ENCODE measurements around the gene HELZ. TPM values are rescaled to one million over a fixed set of nuclear protein-coding genes. Genes with fewer than 3 reads are reported as not detected.

HELZ gene
- total RNA-seq, 1 donor from 2014 or later, result 53.4 TPM

- FAIRE-seq (no peak), DNase-seq (ENCODE audit: low read depth) (no peak)
- no peaks in the 10 kb centered on the region for H3K36me3 ChIP-seq (ENCODE audit: insufficient read depth, low read length)
Measured at GRCh38 chr17:67227488-67227887, 17.5 kb downstream of the HELZ start.

GRCh38 chr17:67225316-67225715 lies 19.7 kb downstream of the HELZ start:
- Histone ChIP-seq H3K4me2 (ENCODE audit: low read length) (no peak overlapping the region), H3K4me1 (ENCODE audit: insufficient read depth, low read length) (no peaks in the 10 kb centered on the region), H3K79me2 (ENCODE audit: insufficient read depth, low read length) (peaks cover 90% of the 10 kb centered on the region), H3K27ac (ENCODE audit: low read depth, low read length) (no peak overlapping the region), H3K9ac (ENCODE audit: low read length) (no peak overlapping the region), H3K4me3 (ENCODE audit: insufficient read depth, low read depth, low read length) (no peak overlapping the region), H3K27me3 (ENCODE audit: insufficient read depth, low read length) (no peaks in the 10 kb centered on the region), H3K9me3 (ENCODE audit: insufficient read depth, low read depth, low read length) (no peaks in the 10 kb centered on the region), H2AFZ (ENCODE audit: low read depth, low read length) (no peak overlapping the region), H4K20me1 (ENCODE audit: insufficient read depth, low read length) (peaks cover 61% of the 10 kb centered on the region), H3K36me3 (ENCODE audit: insufficient read depth, low read length) (no peaks in the 10 kb centered on the region)
- DNase-seq (ENCODE audit: low read depth) (no peak), FAIRE-seq (no peak)
- H3K36me3 Mint-ChIP-seq (ENCODE audit: low read depth, unreplicated experiment), result peaks cover 17% of the 10 kb centered on the region
- TF ChIP-seq EZH2 (IDR thresholded peaks at IDR 0.05; ENCODE audit: insufficient read depth, low read length), result no peak
- TF ChIP-seq CTCF (IDR thresholded peaks at IDR 0.05; ENCODE audit: insufficient read depth, low read depth, low read length), result no peak
- peaks cover 15% of the 10 kb centered on the region for H3K4me1 Mint-ChIP-seq (ENCODE audit: low read depth, unreplicated experiment)
- no peak overlapping the region for H3K27ac Mint-ChIP-seq (ENCODE audit: unreplicated experiment)
- H3K27me3 Mint-ChIP-seq (ENCODE audit: low read depth, unreplicated experiment), result no peaks in the 10 kb centered on the region
- peaks cover 5% of the 10 kb centered on the region for H3K9me3 Mint-ChIP-seq (ENCODE audit: unreplicated experiment)
- no peak overlapping the region for H3K4me3 Mint-ChIP-seq (ENCODE audit: unreplicated experiment)

More at GRCh38 chr17:67227488-67227887, 17.5 kb downstream of the HELZ start:
- Histone ChIP-seq H3K79me2 (ENCODE audit: insufficient read depth, low read length) (peaks cover 78% of the 10 kb centered on the region), H3K27me3 (ENCODE audit: insufficient read depth, low read length) (no peaks in the 10 kb centered on the region), H3K9me3 (ENCODE audit: insufficient read depth, low read depth, low read length) (no peaks in the 10 kb centered on the region), H3K27ac (ENCODE audit: low read depth, low read length) (no peak overlapping the region), H3K9ac (ENCODE audit: low read length) (no peak overlapping the region), H2AFZ (ENCODE audit: low read depth, low read length) (no peak overlapping the region), H4K20me1 (ENCODE audit: insufficient read depth, low read length) (peaks cover 48% of the 10 kb centered on the region), H3K4me1 (ENCODE audit: insufficient read depth, low read length) (no peaks in the 10 kb centered on the region), H3K4me3 (ENCODE audit: insufficient read depth, low read depth, low read length) (no peak overlapping the region), H3K4me2 (ENCODE audit: low read length) (no peak overlapping the region)
- peaks cover 3% of the 10 kb centered on the region for H3K9me3 Mint-ChIP-seq (ENCODE audit: unreplicated experiment)
- H3K27ac Mint-ChIP-seq (ENCODE audit: unreplicated experiment), result no peak overlapping the region
- H3K4me3 Mint-ChIP-seq (ENCODE audit: unreplicated experiment), result no peak overlapping the region
- H3K4me1 Mint-ChIP-seq (ENCODE audit: low read depth, unreplicated experiment), result peaks cover 12% of the 10 kb centered on the region
- TF ChIP-seq EZH2 (IDR thresholded peaks at IDR 0.05; ENCODE audit: insufficient read depth, low read length) (no peak), CTCF (IDR thresholded peaks at IDR 0.05; ENCODE audit: insufficient read depth, low read depth, low read length) (no peak)
- H3K36me3 Mint-ChIP-seq (ENCODE audit: low read depth, unreplicated experiment), result peaks cover 17% of the 10 kb centered on the region
- H3K27me3 Mint-ChIP-seq (ENCODE audit: low read depth, unreplicated experiment), result no peaks in the 10 kb centered on the region

DNA sequence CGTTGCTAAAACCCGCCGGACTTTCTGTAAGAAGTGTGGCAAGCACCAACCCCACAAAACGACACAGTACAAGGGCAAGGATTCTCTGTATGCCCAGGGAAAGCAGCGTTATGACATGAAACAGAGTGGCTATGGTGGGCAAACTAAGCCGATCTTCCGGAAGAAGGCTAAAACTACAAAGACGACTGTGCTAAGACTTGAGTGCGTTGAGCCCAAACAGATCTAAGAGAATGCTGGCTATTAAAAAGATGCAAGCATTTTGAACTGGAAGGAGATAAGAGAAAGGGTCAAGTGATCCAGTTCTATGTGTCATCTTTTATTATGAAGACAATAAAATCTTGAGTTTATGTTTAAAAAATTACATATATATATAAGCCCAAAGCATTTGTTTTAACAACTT lies 20.3 kb downstream of the HELZ start:
- no peak overlapping the region for H3K4me2 ChIP-seq (ENCODE audit: low read length)
- no peaks in the 10 kb centered on the region for H3K4me1 ChIP-seq (ENCODE audit: insufficient read depth, low read length)
- TF ChIP-seq CTCF (IDR thresholded peaks at IDR 0.05; ENCODE audit: insufficient read depth, low read depth, low read length) (no peak), EZH2 (IDR thresholded peaks at IDR 0.05; ENCODE audit: insufficient read depth, low read length) (no peak)
- H3K4me3 Mint-ChIP-seq (ENCODE audit: unreplicated experiment), result no peak overlapping the region
- DNase-seq (ENCODE audit: low read depth) (no peak), FAIRE-seq (no peak)
- H3K9me3 ChIP-seq (ENCODE audit: insufficient read depth, low read depth, low read length), result no peaks in the 10 kb centered on the region
- peaks cover 5% of the 10 kb centered on the region for H3K9me3 Mint-ChIP-seq (ENCODE audit: unreplicated experiment)
- H3K36me3 ChIP-seq (ENCODE audit: insufficient read depth, low read length), result no peaks in the 10 kb centered on the region
- H3K27ac ChIP-seq (ENCODE audit: low read depth, low read length), result no peak overlapping the region
- no peak overlapping the region for H3K4me3 ChIP-seq (ENCODE audit: insufficient read depth, low read depth, low read length)
- peaks cover 18% of the 10 kb centered on the region for H3K4me1 Mint-ChIP-seq (ENCODE audit: low read depth, unreplicated experiment)
- no peak overlapping the region for H3K9ac ChIP-seq (ENCODE audit: low read length)
- peaks cover 64% of the 10 kb centered on the region for H4K20me1 ChIP-seq (ENCODE audit: insufficient read depth, low read length)
- no peak overlapping the region for H2AFZ ChIP-seq (ENCODE audit: low read depth, low read length)
- no peak overlapping the region for H3K27ac Mint-ChIP-seq (ENCODE audit: unreplicated experiment)
- H3K79me2 ChIP-seq (ENCODE audit: insufficient read depth, low read length), result peaks cover 90% of the 10 kb centered on the region
- no peaks in the 10 kb centered on the region for H3K27me3 ChIP-seq (ENCODE audit: insufficient read depth, low read length)
- H3K27me3 Mint-ChIP-seq (ENCODE audit: low read depth, unreplicated experiment), result no peaks in the 10 kb centered on the region
- H3K36me3 Mint-ChIP-seq (ENCODE audit: low read depth, unreplicated experiment), result peaks cover 17% of the 10 kb centered on the region
